ELR (cell line): Measurements from ENCODE around the gene THSD4.

ENCODE experiments used
- DNase-seq: peaks from one replicate; pipeline ENCODE4 v3.0.0-alpha.2; 2015; ENCODE audit warnings: low read depth

The THSD4 gene

DNA sequence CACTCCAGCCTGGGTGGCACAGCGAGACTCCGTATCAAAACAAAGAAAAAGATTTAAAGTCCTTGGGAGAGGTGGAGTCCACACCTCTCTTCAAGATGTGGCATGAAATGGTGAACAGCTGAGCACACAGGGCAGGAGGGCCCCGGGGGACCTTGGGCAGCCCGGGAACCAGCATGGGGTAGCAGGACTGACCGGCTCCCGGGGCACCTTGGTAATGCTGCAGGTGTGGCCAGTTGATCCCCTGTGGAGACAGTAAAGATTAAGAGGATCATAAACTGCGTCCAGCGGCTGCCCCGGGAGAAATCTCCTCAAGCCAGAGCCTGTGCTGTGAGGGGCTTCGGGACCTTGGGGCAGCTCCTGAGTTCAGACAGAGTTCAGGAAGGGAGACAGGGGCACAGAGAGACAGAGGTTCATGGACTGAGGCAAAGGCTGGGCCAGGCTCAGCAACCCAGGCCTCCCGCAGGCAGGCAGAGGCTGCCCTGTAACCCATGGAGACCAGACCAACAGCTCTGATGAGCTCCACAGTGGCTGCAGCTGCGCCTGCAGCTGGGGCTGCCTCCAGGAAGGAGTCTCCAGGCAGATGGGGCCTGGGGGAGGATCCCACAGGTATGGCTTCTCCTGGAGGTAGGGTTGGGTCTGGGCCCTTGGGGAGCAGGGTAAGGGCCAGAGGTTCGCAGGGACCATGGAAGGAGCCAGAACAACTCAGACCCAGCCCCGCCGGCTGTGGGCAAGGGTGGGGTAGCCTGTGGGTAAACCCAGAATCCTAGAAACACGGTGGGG lies 695.2 kb downstream of the THSD4 start, which contains the start of gene NR2E3:
NR2E3 (plus strand) TSS at position 299 of the 780 bp plus-strand sequence; CDS start at position 489, 190 bp downstream.
- DNase-seq = no peak

DNA sequence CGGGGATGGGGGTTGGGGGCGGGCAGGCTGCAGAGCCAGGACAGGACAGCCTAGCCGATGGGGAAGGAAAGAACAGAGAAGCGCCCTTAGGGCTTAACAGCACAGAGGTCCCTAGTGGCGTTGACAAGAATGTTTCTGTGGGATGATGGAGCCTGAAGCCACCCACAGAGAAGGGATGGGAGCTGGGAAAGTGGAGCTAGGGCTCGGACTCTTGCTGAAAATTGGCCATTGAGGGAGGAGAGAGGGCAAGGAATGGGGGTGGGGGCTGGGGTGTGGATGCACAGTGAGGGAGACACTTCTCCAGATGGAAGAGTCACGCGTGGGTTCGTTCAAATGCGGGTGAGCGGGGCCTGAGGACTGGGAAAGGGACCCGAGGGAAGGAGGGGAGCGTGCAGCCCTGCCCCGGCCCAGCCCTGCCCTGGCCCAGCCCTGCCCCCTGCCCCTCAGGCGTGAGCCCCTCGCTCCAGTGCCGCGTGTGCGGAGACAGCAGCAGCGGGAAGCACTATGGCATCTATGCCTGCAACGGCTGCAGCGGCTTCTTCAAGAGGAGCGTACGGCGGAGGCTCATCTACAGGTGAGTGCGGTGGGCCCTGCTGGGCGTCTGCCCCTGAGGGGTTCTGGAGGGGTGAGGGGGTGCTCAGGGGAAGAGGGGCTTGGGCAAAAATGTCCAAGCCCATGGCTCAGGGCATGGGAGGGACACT lies 695.9 kb downstream of the THSD4 start:
- no peak for DNase-seq

DNA sequence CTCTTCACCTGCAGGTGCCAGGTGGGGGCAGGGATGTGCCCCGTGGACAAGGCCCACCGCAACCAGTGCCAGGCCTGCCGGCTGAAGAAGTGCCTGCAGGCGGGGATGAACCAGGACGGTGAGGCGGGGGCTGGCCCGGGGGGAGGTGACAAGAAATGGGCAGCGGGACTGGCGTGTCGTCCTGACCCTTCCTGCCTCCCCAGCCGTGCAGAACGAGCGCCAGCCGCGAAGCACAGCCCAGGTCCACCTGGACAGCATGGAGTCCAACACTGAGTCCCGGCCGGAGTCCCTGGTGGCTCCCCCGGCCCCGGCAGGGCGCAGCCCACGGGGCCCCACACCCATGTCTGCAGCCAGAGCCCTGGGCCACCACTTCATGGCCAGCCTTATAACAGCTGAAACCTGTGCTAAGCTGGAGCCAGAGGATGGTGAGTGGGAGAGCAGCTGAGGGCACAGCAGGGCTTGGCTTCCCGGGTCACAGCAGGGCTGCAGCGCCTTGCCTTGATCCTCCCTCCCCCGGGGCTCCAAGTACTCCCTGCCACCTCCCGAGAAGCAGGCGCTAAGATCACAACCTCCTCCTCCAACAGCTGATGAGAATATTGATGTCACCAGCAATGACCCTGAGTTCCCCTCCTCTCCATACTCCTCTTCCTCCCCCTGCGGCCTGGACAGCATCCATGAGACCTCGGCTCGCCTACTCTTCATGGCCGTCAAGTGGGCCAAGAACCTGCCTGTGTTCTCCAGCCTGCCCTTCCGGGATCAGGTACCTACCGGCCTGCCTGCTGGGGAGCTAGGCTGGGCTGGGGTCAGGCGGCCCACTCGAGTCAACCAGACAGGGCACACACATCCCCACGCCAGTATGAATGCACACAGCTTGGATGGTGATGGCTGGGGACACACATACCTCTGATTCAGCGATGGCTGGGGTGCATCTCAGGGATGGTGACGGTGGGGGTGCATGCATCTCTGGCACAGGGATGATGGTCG lies 696.8 kb downstream of the THSD4 start:
- no peak for DNase-seq

DNA sequence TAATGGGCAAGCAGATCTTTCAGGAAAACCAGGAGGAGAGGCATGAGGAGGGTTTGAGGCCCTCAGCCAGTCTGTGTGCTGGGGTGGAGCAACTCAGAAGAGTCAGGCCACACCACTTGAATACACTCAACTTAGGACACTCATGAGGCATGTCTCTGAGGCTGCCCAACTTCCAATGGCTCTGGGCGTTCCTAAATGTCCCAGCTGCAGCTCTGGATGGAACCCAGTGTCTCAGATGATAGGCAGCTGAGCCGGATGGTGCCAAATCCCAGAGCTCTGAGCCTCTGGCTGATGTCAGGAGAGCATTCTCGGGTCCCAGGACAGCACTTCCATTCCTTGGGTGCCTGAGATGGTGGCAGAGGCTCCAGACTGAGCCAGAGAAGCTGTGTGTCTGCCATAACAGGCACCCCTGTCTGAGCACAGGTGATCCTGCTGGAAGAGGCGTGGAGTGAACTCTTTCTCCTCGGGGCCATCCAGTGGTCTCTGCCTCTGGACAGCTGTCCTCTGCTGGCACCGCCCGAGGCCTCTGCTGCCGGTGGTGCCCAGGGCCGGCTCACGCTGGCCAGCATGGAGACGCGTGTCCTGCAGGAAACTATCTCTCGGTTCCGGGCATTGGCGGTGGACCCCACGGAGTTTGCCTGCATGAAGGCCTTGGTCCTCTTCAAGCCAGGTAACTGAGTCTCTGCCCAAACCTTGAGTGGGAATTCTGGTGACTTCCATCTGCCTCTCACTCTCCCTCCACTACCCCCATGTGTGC lies 697.9 kb downstream of the THSD4 start:
- no peak for DNase-seq

DNA sequence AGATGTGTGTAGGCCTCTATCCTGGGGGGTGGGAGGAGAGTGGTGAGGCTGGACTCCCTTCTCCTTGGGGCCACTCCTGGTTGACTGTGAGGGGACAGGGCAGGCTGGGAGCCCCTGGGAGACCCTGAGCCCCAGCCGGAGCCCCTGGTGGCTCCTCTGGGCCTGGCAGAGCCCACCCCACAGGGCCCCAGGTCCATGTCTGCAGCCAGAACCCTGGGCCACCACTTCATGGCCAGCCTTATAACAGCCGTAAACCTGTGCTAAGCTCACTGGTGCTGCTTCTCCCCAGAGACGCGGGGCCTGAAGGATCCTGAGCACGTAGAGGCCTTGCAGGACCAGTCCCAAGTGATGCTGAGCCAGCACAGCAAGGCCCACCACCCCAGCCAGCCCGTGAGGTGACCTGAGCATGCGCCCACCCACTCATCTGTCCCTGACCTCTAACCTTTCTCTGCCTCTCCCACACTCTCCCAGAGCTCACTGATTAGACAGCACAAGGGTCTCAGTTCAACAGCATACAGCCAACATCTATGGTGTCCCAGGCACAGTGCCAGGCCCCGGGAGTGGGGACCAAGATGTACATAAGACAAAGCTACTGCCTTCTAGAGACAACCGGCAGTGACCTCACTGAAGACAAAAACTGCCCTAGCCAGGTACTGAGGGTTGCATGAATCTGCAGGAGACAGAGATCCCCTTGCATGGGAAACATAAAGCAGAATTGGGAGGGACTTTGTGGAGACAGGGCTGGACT lies 698.6 kb downstream of the THSD4 start:
- DNase-seq = no peak

DNA sequence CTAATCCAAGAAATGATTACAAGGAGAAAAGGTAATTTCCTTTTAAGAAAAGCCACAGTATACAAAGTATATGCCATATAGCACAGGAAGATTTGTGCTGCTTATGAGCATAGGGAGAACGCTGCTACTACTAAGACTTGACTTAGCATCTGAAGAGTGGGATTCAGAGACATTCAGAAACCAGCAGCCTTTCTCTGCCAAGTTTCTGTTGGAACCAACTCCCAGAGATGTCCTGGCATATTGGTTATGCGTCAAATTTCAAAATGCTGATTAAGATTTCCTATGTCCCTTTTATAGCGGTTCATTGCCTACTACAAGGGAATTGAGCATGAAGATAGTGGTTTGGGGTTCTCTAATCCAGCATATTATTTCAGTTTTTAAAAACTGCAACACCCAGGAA lies 700.0 kb downstream of the THSD4 start:
- DNase-seq = no peak

DNA sequence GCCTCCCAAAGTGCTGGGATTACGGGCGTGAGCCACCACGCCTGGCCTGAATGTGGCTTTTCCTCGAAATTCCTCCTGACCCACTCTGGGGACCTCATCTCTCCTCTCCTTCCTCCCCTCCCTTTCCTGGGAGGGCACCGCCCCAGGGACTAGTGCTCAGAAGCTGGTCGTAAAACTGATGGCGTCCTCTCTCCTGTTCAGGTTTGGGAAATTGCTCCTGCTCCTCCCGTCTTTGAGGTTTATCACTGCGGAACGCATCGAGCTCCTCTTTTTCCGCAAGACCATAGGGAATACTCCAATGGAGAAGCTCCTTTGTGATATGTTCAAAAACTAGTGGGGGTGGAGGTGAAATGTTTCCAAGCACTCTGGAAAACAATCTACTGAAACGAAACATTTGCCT lies 702.1 kb downstream of the THSD4 start:
- DNase-seq = no peak

DNA sequence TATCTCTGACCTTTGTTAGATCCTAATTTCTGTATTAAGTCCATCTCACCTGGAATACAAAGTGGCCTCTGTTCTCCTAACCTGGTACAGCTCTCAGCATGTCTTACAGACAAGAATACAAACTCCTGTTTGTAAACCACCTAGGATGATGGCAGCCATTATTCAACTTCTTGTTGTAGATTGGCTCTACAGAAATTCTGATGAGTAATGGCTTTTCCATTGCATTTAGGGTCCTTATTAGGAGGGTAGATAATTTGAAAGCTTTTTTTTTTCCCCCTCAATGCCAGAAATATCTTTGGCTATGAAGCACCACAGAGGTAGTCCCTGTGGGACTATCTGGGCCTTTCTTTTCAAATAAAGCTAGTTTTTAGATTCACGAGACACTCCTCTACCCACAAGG lies 704.9 kb downstream of the THSD4 start:
- DNase-seq = no peak

DNA sequence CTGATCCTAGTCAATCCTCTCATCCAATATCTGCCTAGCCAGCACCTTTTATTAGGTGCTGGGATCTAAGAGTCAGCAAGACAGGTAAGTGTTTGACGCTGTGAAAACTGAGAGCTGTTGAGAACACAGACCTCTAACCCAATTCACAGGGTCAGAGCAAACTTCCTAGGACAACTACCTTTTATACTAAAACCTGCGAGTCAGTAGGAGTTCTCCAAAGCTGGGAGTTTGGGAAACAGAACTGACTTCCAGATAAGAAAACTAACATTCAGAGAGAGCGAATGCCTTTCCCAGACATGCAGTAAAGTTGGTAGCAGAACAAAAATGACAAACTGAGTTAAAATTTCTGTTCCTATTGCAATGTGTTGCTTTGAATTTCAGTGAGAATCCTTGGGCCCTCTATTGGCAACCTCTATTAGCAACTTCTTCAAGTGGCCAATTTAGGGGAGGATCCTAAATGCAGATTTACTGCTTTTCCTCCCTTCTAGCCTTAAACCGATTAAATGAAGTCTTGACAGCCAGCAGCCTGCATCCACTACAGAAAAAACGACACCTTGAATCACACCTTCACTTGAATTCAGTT lies 706.4 kb downstream of the THSD4 start:
- DNase-seq = no peak

DNA sequence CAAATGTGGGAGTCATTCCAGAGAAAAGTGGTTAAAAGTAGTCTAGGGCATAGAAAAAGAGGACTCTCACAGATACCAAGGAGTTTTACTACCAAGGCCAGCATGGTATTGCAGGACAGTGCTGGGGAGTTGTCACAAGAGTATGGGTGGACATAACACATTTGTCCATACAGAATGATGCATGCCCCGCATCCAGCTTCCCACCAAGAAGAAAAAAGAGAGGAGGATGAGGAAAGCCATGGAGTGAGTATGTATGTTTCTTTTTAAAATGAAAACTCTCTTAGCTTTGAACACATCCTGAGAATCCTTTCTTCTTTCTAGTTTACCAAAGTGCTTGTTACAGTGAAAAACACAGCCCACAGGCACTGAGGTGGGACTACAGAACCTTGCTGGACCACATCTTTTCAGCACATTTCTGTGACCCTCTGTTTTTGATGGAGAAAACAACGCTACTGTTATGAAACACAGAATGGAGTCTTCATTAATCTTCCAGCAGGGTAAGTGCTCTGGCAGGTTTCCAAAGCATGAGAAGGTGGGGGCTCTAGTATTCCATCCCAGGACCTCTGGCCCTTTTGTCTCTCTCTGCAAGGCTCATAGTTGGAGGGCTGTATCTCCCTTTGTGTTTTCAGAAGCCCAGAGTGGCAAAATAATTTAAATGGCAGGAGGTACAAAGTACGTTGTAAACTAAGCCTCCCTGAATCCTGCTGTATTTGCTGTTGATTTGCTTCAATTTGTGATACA lies 707.8 kb downstream of the THSD4 start:
- no peak for DNase-seq

DNA sequence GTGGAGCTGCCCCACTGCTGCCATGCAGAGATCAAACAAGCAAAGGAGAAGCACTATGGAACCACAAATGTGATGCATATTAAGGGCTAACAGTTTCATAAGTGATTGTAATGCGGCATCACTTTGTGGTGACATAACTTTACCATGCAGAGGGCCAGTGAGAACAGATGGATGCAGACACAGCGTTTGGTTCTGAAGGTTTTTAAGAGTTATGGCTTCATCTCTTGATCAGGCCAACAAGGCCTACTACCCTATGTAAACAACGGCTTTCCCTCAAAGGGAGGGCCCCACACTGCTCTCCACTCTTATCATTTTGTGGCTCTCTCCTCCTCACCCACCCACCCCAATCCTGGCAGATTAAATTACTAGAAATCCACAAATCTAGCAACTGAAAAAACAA lies 708.5 kb downstream of the THSD4 start:
- no peak for DNase-seq

DNA sequence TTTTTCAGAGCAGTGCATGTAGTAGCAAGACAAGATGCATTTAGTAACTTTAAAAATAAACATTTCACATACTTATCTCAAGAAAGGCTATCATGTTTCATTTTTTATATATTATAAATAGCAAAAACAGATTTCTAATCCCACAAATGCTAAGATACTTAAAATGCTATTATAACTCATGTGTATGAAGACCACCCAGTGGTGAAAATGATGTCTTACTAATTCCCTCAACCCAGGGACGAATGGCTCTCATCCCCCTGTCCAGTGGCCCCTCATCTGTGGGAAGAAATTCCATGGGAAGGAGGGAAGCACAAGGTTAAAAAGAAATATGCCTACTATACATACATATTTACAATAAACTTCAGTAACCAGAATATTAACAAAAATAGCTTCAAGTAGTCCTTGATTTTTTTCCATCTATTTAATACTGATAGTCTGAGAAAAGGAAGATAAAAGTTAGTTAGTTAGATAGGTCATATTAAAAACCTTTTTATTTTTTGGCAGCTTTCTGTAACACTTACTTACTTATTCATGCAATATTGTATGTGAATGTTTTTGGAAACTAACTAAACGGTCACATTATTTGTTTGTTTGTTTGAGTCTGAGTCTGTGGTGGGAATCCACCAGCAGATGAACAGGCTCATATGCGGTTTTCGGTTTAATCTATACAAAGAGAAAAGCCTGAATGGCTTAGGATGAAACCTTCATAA lies 709.9 kb downstream of the THSD4 start:
- DNase-seq = no peak

DNA sequence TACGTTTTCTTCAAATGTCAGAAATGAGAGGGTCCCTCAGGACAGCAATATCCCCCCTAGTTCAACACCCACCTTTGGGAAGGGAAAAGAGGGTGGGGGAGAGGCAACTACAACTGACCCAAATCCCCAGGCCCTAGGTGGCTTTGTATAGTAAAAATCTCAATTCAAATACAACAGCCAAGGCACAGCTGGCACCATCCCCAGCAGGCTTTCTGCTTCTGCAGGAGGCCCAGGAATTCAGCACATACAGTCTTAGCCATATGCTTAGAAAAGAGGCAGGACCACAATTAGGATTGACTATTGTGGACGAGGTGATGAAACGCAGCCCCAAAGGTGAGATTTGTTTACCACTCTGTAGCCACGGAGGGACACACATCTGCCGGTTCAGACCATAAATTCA lies 710.9 kb downstream of the THSD4 start:
- DNase-seq = no peak

DNA sequence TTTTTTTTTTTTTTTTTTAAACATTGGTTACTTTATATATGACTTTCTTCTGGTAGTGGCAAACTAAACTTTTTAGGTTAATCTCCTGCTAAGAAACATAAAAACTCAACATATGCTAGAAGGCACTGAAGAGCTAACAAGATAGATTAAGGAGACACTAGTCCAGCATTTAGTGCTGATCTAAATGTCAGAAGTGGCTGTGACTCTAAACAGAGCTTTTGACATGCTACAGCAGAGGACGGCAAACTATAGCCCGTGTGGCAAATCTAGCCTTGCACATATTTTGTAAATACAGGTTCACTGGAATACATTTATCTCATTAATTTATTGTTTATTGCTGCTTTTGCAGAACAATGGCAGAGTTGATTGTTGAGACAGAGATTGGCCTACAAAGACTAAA lies 715.7 kb downstream of the THSD4 start:
- no peak for DNase-seq
